ENCODE results near the gene OR5AU1.
A peak's percentile ranks its signal among the peaks of the same experiment; 100 is the strongest.
"Not testable (repeated sequence)": the region's sequence is repeated elsewhere in the genome, so short reads cannot be mapped to it uniquely, and the experiment has no call there.

Gene OR5AU1

GRCh38 chr14:21171128-21171527 is 15.3 kb upstream of the OR5AU1 start:
- H3K4me3 ChIP-seq (ENCODE audit: low read length) = no peak overlapping the region
- no peaks in the 10 kb centered on the region for H3K36me3 ChIP-seq (replicated peaks; ENCODE audit: low read depth, low read length)
- H3K27me3 ChIP-seq (ENCODE audit: low read depth, low read length) = peaks cover 19% of the 10 kb centered on the region
- H3K9me3 ChIP-seq (ENCODE audit: insufficient read depth, low read length) = no peaks in the 10 kb centered on the region
- no peak overlapping the region for H3K4me2 ChIP-seq (ENCODE audit: low read length)
- no peak overlapping the region for H2AFZ ChIP-seq (ENCODE audit: low read depth, low read length)
- no peak overlapping the region for H3K9ac ChIP-seq (ENCODE audit: low read length)
- H3K79me2 ChIP-seq (ENCODE audit: low read length) = no peaks in the 10 kb centered on the region
- TF ChIP-seq EZH2phosphoT487 (IDR thresholded peaks at IDR 0.05; ENCODE audit: low read depth) (no peak), CTCF (IDR thresholded peaks at IDR 0.05; ENCODE audit: low read depth, low read length) (no peak)
- no peaks in the 10 kb centered on the region for H3K4me1 ChIP-seq (ENCODE audit: low read length)
- no peak overlapping the region for H3K27ac ChIP-seq (ENCODE audit: low read length)
- no peaks in the 10 kb centered on the region for H4K20me1 ChIP-seq (ENCODE audit: insufficient read depth, low read length)

- H2AFZ ChIP-seq (ENCODE audit: low read depth, low read length) = no peak overlapping the region
- TF ChIP-seq CTCF (IDR thresholded peaks at IDR 0.05; ENCODE audit: low read depth, low read length) (no peak), EZH2phosphoT487 (IDR thresholded peaks at IDR 0.05; ENCODE audit: low read depth) (no peak)
- no peak overlapping the region for H3K4me3 ChIP-seq (ENCODE audit: low read length)
- no peak overlapping the region for H3K27ac ChIP-seq (ENCODE audit: low read length)
- peaks cover 4% of the 10 kb centered on the region; the same call in 1 of the 2 replicates for H3K4me1 ChIP-seq (ENCODE audit: low read length)
- no peaks in the 10 kb centered on the region for H3K79me2 ChIP-seq (ENCODE audit: low read length)
- H4K20me1 ChIP-seq (ENCODE audit: insufficient read depth, low read length) = no peaks in the 10 kb centered on the region
- H3K4me2 ChIP-seq (ENCODE audit: low read length) = no peak overlapping the region
- H3K9me3 ChIP-seq (ENCODE audit: insufficient read depth, low read length) = no peaks in the 10 kb centered on the region
- no peak overlapping the region for H3K9ac ChIP-seq (ENCODE audit: low read length)
- no peaks in the 10 kb centered on the region for H3K36me3 ChIP-seq (replicated peaks; ENCODE audit: low read depth, low read length)
- peaks cover 19% of the 10 kb centered on the region for H3K27me3 ChIP-seq (ENCODE audit: low read depth, low read length)
Observed at GRCh38 chr14:21169573-21169972, 13.7 kb upstream of the OR5AU1 start.

DNA sequence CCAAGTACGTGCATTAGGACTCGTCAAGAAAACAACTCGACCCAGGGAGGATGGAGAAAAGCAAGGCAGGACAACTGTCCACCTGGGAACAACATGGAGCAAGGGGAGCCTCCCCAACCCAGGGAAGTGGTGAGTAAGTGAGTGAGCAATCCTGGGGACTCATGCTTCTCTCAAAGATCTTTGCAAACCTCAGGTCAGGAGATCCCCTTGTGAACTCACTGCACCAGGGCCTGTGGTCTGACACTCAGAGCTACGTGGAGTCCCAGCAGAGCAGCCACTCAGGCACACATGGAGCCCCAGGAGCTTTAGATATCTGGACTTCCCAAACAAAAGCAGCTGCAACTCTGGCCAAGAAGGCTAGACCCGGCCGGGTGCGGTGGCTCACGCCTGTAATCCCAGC is 12.2 kb upstream of the OR5AU1 start:
- no peak overlapping the region for H3K9ac ChIP-seq (ENCODE audit: low read length)
- H3K4me1 ChIP-seq (ENCODE audit: low read length) = peaks cover 4% of the 10 kb centered on the region; the same call in 1 of the 2 replicates
- H3K4me3 ChIP-seq (ENCODE audit: low read length) = no peak overlapping the region
- no peak overlapping the region for H3K4me2 ChIP-seq (ENCODE audit: low read length)
- no peaks in the 10 kb centered on the region for H3K36me3 ChIP-seq (replicated peaks; ENCODE audit: low read depth, low read length)
- no peaks in the 10 kb centered on the region for H3K9me3 ChIP-seq (ENCODE audit: insufficient read depth, low read length)
- no peaks in the 10 kb centered on the region for H4K20me1 ChIP-seq (ENCODE audit: insufficient read depth, low read length)
- no peak for TF ChIP-seq CTCF (IDR thresholded peaks at IDR 0.05; ENCODE audit: low read depth, low read length)
- no peak for TF ChIP-seq EZH2phosphoT487 (IDR thresholded peaks at IDR 0.05; ENCODE audit: low read depth)
- peaks cover 11% of the 10 kb centered on the region for H3K27me3 ChIP-seq (ENCODE audit: low read depth, low read length)
- H3K27ac ChIP-seq (ENCODE audit: low read length) = no peak overlapping the region
- H2AFZ ChIP-seq (ENCODE audit: low read depth, low read length) = no peak overlapping the region
- no peaks in the 10 kb centered on the region for H3K79me2 ChIP-seq (ENCODE audit: low read length)

- H2AFZ ChIP-seq (ENCODE audit: low read depth, low read length); H3K9me3 ChIP-seq (ENCODE audit: insufficient read depth, low read length); H3K27ac ChIP-seq (ENCODE audit: low read length); H3K36me3 ChIP-seq (replicated peaks; ENCODE audit: low read depth, low read length); H3K27me3 ChIP-seq (ENCODE audit: low read depth, low read length); H3K79me2 ChIP-seq (ENCODE audit: low read length); H4K20me1 ChIP-seq (ENCODE audit: insufficient read depth, low read length); H3K4me2 ChIP-seq (ENCODE audit: low read length); H3K9ac ChIP-seq (ENCODE audit: low read length); H3K4me1 ChIP-seq (ENCODE audit: low read length); H3K4me3 ChIP-seq (ENCODE audit: low read length): not testable (repeated sequence)
Observed at GRCh38 chr14:21165670-21166069, 9.8 kb upstream of the OR5AU1 start.

DNA sequence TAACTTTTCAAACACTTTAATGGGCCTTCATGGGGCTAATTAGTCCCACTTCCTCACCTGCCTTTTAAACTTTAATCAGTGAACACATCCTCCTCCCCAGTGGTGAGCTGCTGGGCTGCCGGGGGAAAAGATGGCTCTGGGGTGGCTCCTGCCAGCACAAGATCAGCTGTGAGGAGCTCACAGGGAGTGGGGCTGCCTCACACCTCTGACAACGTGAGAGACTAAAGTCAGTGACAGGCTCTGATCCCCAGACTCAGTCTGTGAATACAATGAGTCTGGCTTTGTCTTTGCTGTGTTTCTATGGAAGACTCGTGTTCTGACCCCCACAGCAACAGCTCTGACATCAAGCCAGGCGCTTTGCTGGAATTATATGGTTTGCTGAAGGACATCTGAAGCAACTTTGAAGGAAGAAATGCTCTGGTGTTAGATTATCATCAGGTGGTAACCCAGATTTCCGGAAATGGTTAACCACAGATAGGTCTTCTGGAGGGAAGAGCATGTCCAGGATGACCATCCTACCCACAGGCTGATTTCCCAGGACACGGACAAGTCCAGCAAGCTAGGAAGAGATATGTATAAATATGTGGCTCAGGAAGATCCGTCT is 9.2 kb upstream of the OR5AU1 start:
- not testable (repeated sequence) for H3K9ac ChIP-seq (ENCODE audit: low read length); H3K4me3 ChIP-seq (ENCODE audit: low read length); H3K4me2 ChIP-seq (ENCODE audit: low read length); H3K27ac ChIP-seq (ENCODE audit: low read length); H3K79me2 ChIP-seq (ENCODE audit: low read length); H3K36me3 ChIP-seq (replicated peaks; ENCODE audit: low read depth, low read length); H3K27me3 ChIP-seq (ENCODE audit: low read depth, low read length); H4K20me1 ChIP-seq (ENCODE audit: insufficient read depth, low read length); H3K9me3 ChIP-seq (ENCODE audit: insufficient read depth, low read length); H3K4me1 ChIP-seq (ENCODE audit: low read length)
- H2AFZ ChIP-seq (ENCODE audit: low read depth, low read length) = peak overlapping the region; percentile 46; the same call in 1 of the 2 replicates
